GM18909 (cell line): ENCODE measurements around the gene ABCF1.

Experiments
- ATAC-seq: cut with Tn5 transposase; IDR thresholded peaks from one replicate; pipeline ENCODE4 v1.9.1; 2021; ENCODE audit warnings: mild to moderate bottlenecking; ENCODE audit not compliant: unreplicated experiment, poor library complexity

The ABCF1 gene

DNA sequence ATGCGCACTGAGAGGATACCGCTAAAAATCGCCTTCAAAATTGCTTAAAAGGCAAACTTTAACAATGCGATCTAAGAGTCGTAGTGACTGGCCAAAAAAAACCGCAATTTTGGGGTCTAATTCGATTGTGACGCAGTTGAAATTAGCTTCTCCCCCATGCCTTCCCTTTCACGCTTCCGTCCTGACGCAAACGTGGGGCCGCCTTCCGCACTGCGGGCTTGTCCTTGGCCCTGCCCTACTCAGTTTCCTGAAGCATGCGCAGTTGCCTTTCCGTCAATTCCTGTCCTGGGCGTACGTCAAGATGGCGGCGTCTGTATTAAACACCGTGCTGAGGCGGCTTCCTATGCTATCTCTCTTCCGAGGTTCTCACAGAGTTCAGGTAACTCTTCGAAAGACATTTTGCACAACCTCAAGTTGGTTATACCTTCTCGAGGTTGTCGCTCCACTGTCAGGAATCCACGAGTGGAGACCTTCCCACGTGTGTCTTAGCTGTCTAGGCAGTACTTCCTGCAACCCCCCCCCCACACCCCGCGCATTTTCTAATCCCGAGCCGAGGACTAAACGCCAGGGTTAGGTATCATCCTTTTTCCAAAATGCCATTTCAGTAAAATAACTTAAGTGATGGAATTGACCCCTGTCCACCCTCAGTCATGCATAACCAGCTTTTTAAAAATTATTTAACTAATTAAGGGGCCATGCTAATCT is 46.5 kb downstream of the ABCF1 start, which contains the start of gene MRPS18B:
Gene MRPS18B (plus strand): TSS at position 276 of the 705 bp plus-strand sequence. CDS start 26 bp downstream, at position 302.
- peak; percentile 74 for ATAC-seq

DNA sequence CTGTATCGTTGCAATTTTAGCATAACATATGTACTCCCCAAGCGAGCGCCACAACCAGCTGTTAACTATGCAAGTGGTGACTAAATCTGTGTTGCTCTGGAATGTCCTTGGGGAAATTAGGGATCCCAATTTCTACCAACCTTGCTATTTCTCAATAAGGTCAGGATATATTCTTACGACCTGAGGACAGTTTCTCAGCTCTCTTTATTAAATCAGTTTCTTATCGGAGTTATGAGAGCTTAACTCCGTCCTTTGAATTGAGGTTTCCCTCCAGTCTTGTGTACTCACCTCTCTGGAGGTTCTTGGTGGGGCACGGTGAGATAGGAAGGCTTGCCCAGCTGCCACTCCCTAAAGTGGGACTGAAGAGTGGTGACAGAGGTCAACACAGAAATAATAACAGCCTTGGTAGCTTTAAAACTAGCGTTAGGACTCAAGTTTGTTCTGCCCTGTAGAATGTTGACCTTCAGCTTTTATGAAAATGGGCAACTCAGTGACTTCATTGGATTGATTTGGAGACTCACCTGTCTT is 47.1 kb downstream of the ABCF1 start:
- no peak for ATAC-seq

DNA sequence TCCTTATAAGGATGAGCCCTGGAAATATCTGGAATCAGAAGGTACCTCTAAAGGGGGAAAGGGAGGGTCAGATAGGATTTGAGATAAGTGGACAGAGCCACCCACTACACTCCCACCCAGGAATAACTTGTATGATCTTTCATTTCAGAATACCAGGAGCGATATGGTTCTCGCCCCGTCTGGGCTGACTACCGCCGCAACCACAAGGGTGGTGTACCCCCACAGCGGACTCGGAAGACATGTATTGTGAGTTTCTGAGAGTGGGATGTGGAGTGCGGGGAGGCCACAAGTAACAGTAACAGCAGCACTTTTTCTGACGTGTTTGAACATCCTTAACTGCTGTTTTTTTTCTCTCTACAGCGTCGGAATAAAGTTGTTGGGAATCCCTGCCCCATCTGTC is 48.3 kb downstream of the ABCF1 start:
- ATAC-seq = no peak

DNA sequence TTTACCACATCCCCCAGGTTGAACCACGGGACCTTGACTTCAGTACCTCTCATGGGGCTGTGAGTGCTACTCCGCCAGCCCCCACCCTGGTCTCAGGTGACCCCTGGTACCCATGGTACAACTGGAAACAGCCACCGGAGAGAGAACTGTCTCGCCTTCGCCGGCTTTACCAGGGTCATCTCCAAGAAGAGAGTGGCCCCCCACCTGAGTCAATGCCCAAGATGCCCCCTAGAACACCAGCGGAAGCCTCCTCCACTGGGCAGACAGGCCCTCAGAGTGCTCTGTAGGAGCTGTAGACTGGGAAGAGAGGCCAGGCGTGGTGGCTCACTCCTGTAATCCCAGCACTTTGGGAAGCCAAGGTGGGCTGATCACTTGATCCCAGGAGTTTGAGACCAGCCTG is 54.3 kb downstream of the ABCF1 start:
- no peak for ATAC-seq

DNA sequence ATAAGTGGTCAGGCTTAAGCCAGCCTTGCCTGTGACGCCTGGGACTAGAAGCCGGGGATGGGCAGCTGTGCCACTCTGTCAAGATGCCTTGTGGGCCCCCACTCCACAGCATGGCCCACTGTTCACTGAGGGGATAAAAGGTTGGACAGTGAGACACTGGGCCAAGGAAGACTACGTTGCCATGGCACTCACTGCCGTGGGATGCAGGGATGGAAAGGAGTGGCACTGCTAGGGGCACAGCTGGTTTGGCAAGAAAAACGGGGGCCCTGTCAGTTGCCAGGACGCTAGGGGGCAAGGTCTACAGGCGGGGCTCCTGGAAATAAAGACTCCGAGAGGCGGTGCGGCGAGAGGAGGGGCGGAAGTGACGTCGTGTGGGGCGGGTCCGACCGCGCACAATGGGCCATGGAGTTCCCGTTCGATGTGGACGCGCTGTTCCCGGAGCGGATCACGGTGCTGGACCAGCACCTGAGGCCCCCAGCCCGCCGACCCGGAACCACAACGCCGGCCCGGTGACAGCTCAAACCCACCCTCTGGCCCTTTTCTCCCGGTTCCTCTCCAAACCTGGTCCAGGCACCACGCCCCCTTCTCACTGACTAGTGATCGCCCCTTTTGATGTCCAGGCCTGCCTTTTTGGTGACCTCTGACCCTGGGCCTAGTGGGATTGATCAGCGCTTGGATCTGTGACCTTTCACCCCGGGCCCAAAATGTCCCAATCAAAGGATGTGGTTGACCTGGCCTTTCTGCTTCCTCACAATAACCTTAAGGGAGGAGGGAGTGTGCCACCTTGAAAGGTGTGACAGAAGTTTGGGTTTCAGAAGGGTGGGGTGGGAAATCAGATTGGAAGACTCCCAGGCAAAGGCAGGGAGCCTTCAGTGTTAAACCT is 55.5 kb downstream of the ABCF1 start, which contains the start of gene ATAT1:
Gene ATAT1 (plus strand): TSS at position 391 of the 883 bp plus-strand sequence.
- peak; percentile 79 for ATAC-seq

DNA sequence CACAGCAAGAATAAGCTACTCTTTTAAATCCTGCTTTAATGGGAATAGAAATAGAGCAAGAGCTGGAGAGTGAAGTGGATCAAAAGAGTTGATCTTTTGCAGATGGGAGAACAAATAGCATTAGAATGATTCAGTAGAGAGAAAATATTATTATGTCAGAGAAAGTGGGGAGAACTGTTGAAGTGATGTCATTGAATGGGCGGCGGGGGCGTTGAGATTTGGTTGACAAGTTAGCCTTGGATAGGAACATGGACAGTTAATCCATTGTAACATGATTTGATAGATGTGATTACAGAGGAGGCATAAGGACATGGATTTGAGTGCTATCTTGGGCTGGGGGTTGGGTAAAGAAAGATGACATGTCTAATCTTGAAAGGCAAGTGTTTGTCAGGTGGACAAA is 64.6 kb downstream of the ABCF1 start:
- no peak for ATAC-seq

DNA sequence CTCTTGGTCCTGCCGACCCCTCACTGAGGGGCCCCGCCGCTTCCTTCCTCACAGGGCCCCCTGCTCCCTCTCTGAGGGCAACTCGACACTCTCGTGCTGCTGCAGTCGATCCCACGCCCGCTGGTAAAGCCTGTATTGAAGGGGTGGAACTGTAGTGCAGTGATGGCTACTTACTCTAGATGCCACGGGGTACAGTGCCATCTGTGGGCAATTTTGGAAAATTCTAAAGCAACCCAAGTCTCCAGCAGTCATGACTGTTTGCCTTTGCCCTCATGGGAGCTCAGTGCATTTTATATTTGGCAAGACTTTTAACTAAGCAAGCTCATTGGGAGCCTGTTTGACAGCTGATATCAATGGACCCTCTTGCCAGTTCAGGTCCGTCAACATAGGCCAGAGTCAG is 69.2 kb downstream of the ABCF1 start:
- ATAC-seq = no peak

DNA sequence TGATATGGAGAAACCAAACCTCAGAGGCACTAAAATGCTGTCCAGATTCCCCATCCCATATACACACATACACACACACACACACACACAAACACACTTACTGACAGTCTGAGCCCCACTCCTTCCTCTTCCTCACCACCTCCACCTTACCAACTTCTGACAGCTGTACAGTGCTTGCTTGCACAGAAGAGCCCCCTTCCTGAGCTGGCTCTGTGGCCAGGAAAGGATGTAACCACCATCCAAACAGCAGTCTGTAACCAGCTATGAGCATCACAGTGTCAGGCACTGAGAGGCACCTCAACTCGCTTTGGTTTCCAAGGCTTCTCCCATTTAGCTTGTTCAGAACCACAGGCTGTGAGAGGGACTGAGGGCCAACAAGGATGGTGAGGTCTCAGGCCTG is 69.8 kb downstream of the ABCF1 start:
- no peak for ATAC-seq
